H9 (cell line): ENCODE data around the gene MT1H. TPM values are rescaled to one million over a fixed set of nuclear protein-coding genes. Genes with fewer than 3 reads are reported as not detected.

Experiments used
- DNase-seq: peaks from one replicate; pipeline ENCODE4 v3.0.0-alpha.2; 2017
- H2AFZ ChIP-seq: one replicate; pipeline ENCODE4 v1.6.1; 2013; ENCODE audit warnings: mild to moderate bottlenecking, low read length, control low read depth, moderate library complexity
- H2AK5ac ChIP-seq: 2 replicates; pipeline ENCODE4 v1.6.1; 2013; ENCODE audit warnings: low read length, control low read depth, mixed read lengths; ENCODE audit not compliant: insufficient read length
- H2BK120ac ChIP-seq: one replicate; pipeline ENCODE4 v1.6.1; 2013; ENCODE audit warnings: low read depth, mild to moderate bottlenecking, low read length, control low read depth, inconsistent platforms; ENCODE audit not compliant: poor library complexity, severe bottlenecking
- H2BK12ac ChIP-seq: 2 replicates; pipeline ENCODE4 v1.6.1; 2013; ENCODE audit warnings: low read length, control low read depth, mixed read lengths, low read depth; ENCODE audit not compliant: insufficient read length
- H2BK15ac ChIP-seq: 2 replicates; pipeline ENCODE4 v1.6.1; 2013; ENCODE audit warnings: low read depth, low read length, control low read depth
- H2BK20ac ChIP-seq: one replicate; pipeline ENCODE4 v1.6.1; 2013; ENCODE audit warnings: low read depth, mild to moderate bottlenecking, low read length, control low read depth, inconsistent platforms; ENCODE audit not compliant: poor library complexity, severe bottlenecking
- H2BK5ac ChIP-seq: 2 replicates; pipeline ENCODE4 v1.6.1; 2013; ENCODE audit warnings: low read length, control low read depth, mixed read lengths; ENCODE audit not compliant: insufficient read length
- H3K14ac ChIP-seq: 2 replicates; pipeline ENCODE4 v1.6.1; 2013; ENCODE audit warnings: low read length, control low read depth; ENCODE audit not compliant: insufficient read depth
- H3K18ac ChIP-seq: 2 replicates; pipeline ENCODE4 v1.6.1; 2013; ENCODE audit warnings: low read depth, mild to moderate bottlenecking, mixed read lengths, low read length, control low read depth; ENCODE audit not compliant: insufficient read length
- H3K23ac ChIP-seq: 2 replicates; pipeline ENCODE4 v1.6.1; 2013; ENCODE audit warnings: low read length, control low read depth, mixed read lengths, low read depth; ENCODE audit not compliant: insufficient read length
- H3K23me2 ChIP-seq: 2 replicates; pipeline ENCODE4 v1.6.1; 2013; ENCODE audit warnings: low read depth, mild to moderate bottlenecking, mixed read lengths, low read length, control low read depth; ENCODE audit not compliant: insufficient read length, poor library complexity, severe bottlenecking
- H3K27ac ChIP-seq: 2 replicates; pipeline ENCODE4 v1.5.1; 2013; ENCODE audit warnings: low read length, control low read depth, mixed read lengths, low read depth; ENCODE audit not compliant: insufficient read length
- H3K27me3 ChIP-seq: 2 replicates; pipeline ENCODE4 v1.6.1; 2013; ENCODE audit warnings: low read length, control low read depth, inconsistent platforms; ENCODE audit not compliant: insufficient read depth
- H3K4ac ChIP-seq: 2 replicates; pipeline ENCODE4 v1.6.1; 2013; ENCODE audit warnings: low read depth, mild to moderate bottlenecking, control low read depth, inconsistent platforms, low read length, moderate library complexity
- H3K4me1 ChIP-seq: 2 replicates; pipeline ENCODE4 v1.6.1; 2013; ENCODE audit warnings: low read length, control low read depth, inconsistent platforms; ENCODE audit not compliant: insufficient read depth
- H3K4me2 ChIP-seq: 2 replicates; pipeline ENCODE4 v1.6.1; 2013; ENCODE audit warnings: low read length, control low read depth, mixed read lengths; ENCODE audit not compliant: insufficient read length, insufficient read depth
- H3K56ac ChIP-seq: 2 replicates; pipeline ENCODE4 v1.6.1; 2013; ENCODE audit warnings: low read depth, mild to moderate bottlenecking, mixed read lengths, low read length, control low read depth; ENCODE audit not compliant: insufficient read length
- H3K79me1 ChIP-seq: 2 replicates; pipeline ENCODE4 v1.6.1; 2013; ENCODE audit warnings: low read depth, mild to moderate bottlenecking, moderate library complexity, low read length, control low read depth, inconsistent platforms; ENCODE audit not compliant: insufficient read depth, poor library complexity, severe bottlenecking
- H3K79me2 ChIP-seq: 2 replicates; pipeline ENCODE4 v1.6.1; 2013; ENCODE audit warnings: low read length, control low read depth, inconsistent platforms; ENCODE audit not compliant: insufficient read depth
- H3K9ac ChIP-seq: 2 replicates; pipeline ENCODE4 v1.6.1; 2013; ENCODE audit warnings: low read length, control low read depth, mixed read lengths; ENCODE audit not compliant: insufficient read length; ENCODE audit errors: extremely low read depth
- H3K9me3 ChIP-seq: one replicate; pipeline ENCODE4 v1.6.1; 2013; ENCODE audit warnings: low read depth, low read length, inconsistent platforms; ENCODE audit not compliant: control insufficient read depth
- H3T11ph ChIP-seq: one replicate; pipeline ENCODE4 v1.6.1; 2013; ENCODE audit warnings: mild to moderate bottlenecking, low read length, control low read depth, inconsistent platforms
- H4K20me1 ChIP-seq: one replicate; pipeline ENCODE4 v1.6.1; 2013; ENCODE audit not compliant: control insufficient read depth, insufficient read length, insufficient read depth
- H4K5ac ChIP-seq: 2 replicates; pipeline ENCODE4 v1.6.1; 2013; ENCODE audit warnings: low read depth, mild to moderate bottlenecking, mixed read lengths, low read length, control low read depth; ENCODE audit not compliant: insufficient read length
- H4K8ac ChIP-seq: replicated peaks from 2 replicates; pipeline ENCODE4 v1.6.1; 2013; ENCODE audit warnings: low read length, control low read depth, mixed read lengths, low read depth; ENCODE audit not compliant: insufficient read length
- H4K91ac ChIP-seq: 2 replicates; pipeline ENCODE4 v1.6.1; 2013; ENCODE audit warnings: low read depth, mild to moderate bottlenecking, moderate library complexity, mixed read lengths, low read length, control low read depth; ENCODE audit not compliant: insufficient read length
- H3K27ac Mint-ChIP-seq, 3 experiments: 2 replicates in 2 of 3; 3 replicates in 1 of 3; pipeline ENCODE4 v1.8.0; 2020 to 2021; ENCODE audit warnings: mixed read lengths in 3 of 3, mild to moderate bottlenecking in 1 of 3, moderate library complexity in 1 of 3
- H3K27me3 Mint-ChIP-seq: 2 replicates; pipeline ENCODE4 v1.8.0; 2021; ENCODE audit warnings: low read depth, mild to moderate bottlenecking, moderate library complexity, mixed read lengths
- H3K36me3 Mint-ChIP-seq, 3 experiments: 2 replicates in 2 of 3; 3 replicates in 1 of 3; pipeline ENCODE4 v1.8.0; 2020 to 2021; ENCODE audit warnings: low read depth in 3 of 3, mixed read lengths in 3 of 3; ENCODE audit not compliant: insufficient read depth in 1 of 3
- H3K4me1 Mint-ChIP-seq, 2 experiments: 2 replicates each; pipeline ENCODE4 v1.8.0; 2020; ENCODE audit warnings: mixed read lengths in 2 of 2
- H3K4me3 Mint-ChIP-seq, 2 experiments: 2 replicates in 1 of 2; 3 replicates in 1 of 2; pipeline ENCODE4 v1.8.0; 2020 to 2021; ENCODE audit warnings: mild to moderate bottlenecking in 2 of 2, mixed read lengths in 2 of 2, moderate library complexity in 1 of 2
- H3K9me3 Mint-ChIP-seq, 2 experiments: 2 replicates in 1 of 2; 3 replicates in 1 of 2; pipeline ENCODE4 v1.8.0; 2020; ENCODE audit warnings: mild to moderate bottlenecking in 2 of 2, mixed read lengths in 2 of 2, moderate library complexity in 1 of 2
- WGBS: extraction: QIAGEN DNeasy Blood & Tissue Kit; methylation state at CpG from one replicate; pipeline ENCODE4 v1.1.7; 2013; ENCODE audit warnings: missing lambda C conversion rate, low lambda C conversion rate, mixed read lengths; ENCODE audit not compliant: insufficient read length; ENCODE audit errors: extremely low coverage; 5-methylcytosine and 5-hydroxymethylcytosine counted together
- total RNA-seq: library from RNA; stranded (reverse); gene quantifications from 2 replicates; pipeline ENCODE4 v1.2.1, GENCODE V29; 2021
- TF ChIP-seq, protein P1 (sequence below): fragments of 200-600 bp; sonication (generic); conservative IDR thresholded peaks from 3 replicates; pipeline ENCODE4 v1.8.0; 2021; ENCODE audit warnings: antibody characterized with exemption, mild to moderate bottlenecking

Gene MT1H
- total RNA-seq, 1 experiment from 2014 or later: 12.5 TPM

- no peak overlapping the region for H4K5ac ChIP-seq
- WGBS: no CpG with 5 or more reads among the region's 3 CpGs
- no peak overlapping the region for H4K91ac ChIP-seq
- H3K27ac ChIP-seq: no peak overlapping the region
- no peak overlapping the region for H3K4me2 ChIP-seq
- no peak overlapping the region for H2AFZ ChIP-seq
- no peak overlapping the region for H2BK12ac ChIP-seq
- H2BK120ac ChIP-seq: no peak overlapping the region
- H2AK5ac ChIP-seq: no peak overlapping the region
- no peaks in the 10 kb centered on the region for H3K79me1 ChIP-seq
- H3K27me3 ChIP-seq: no peaks in the 10 kb centered on the region; the same call in 1 of the 2 replicates
- DNase-seq: no peak
- no peak overlapping the region for H3K14ac ChIP-seq
- H3K56ac ChIP-seq: no peak overlapping the region
- H3K9me3 Mint-ChIP-seq: no peaks in the 10 kb centered on the region; a peak in 1 of 5 replicates
- no peak overlapping the region for H2BK5ac ChIP-seq
- TF ChIP-seq, protein P1, sequence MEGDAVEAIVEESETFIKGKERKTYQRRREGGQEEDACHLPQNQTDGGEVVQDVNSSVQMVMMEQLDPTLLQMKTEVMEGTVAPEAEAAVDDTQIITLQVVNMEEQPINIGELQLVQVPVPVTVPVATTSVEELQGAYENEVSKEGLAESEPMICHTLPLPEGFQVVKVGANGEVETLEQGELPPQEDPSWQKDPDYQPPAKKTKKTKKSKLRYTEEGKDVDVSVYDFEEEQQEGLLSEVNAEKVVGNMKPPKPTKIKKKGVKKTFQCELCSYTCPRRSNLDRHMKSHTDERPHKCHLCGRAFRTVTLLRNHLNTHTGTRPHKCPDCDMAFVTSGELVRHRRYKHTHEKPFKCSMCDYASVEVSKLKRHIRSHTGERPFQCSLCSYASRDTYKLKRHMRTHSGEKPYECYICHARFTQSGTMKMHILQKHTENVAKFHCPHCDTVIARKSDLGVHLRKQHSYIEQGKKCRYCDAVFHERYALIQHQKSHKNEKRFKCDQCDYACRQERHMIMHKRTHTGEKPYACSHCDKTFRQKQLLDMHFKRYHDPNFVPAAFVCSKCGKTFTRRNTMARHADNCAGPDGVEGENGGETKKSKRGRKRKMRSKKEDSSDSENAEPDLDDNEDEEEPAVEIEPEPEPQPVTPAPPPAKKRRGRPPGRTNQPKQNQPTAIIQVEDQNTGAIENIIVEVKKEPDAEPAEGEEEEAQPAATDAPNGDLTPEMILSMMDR: no peak
- no peak overlapping the region for H3K18ac ChIP-seq
- H2BK20ac ChIP-seq: no peak overlapping the region
- no peak overlapping the region for H2BK15ac ChIP-seq
- peaks cover 15% of the 10 kb centered on the region for H3K23me2 ChIP-seq
- H3K36me3 Mint-ChIP-seq: peaks cover 3 to 6% (median 3%) of the 10 kb centered on the region in 3 experiments; a peak in 4 of 7 replicates
- H4K8ac ChIP-seq: no peak overlapping the region
- H3K79me2 ChIP-seq: no peaks in the 10 kb centered on the region
- peaks cover 43 to 47% of the 10 kb centered on the region in 2 experiments for H3K4me1 Mint-ChIP-seq
- H3K9me3 ChIP-seq: no peaks in the 10 kb centered on the region
- no peak overlapping the region for H3K23ac ChIP-seq
- H3K4me1 ChIP-seq: 0 out of 2 replicates have a peak, but pooled peaks cover 2% of the 10 kb centered on the region
- peaks cover 54% of the 10 kb centered on the region for H3K27me3 Mint-ChIP-seq
- no peak overlapping the region for H3K4me3 Mint-ChIP-seq
- no peak overlapping the region for H3T11ph ChIP-seq
- H4K20me1 ChIP-seq: no peaks in the 10 kb centered on the region
- no peak overlapping the region for H3K9ac ChIP-seq
- no peak overlapping the region for H3K27ac Mint-ChIP-seq
- H3K4ac ChIP-seq: no peak overlapping the region
Measured at GRCh38 chr16:56679078-56679730, 9.6 kb downstream of the MT1H start.
